Mononuclear cell (primary cell): ENCODE results near the gene SOX9. TPM values are rescaled to one million over a fixed set of nuclear protein-coding genes. Genes with fewer than 3 reads are reported as not detected.

Experiments used
- H3K27me3 ChIP-seq: 2 replicates; pipeline ENCODE4 v1.6.0; 2011; ENCODE audit warnings: low read length, control low read depth; ENCODE audit not compliant: insufficient read depth
- H3K4me1 ChIP-seq: 2 replicates; pipeline ENCODE4 v1.5.1; 2011; ENCODE audit warnings: mild to moderate bottlenecking, low read length, control low read depth; ENCODE audit not compliant: insufficient read depth
- H3K4me3 ChIP-seq: 2 replicates; pipeline ENCODE4 v1.5.1; 2011; ENCODE audit warnings: mild to moderate bottlenecking, low read length, moderate library complexity
- H3K9me3 ChIP-seq: 2 replicates; pipeline ENCODE4 v1.5.1; 2011; ENCODE audit warnings: low read depth, mild to moderate bottlenecking, control low read depth, low read length
- total RNA-seq: library from RNA; depleted of rRNA; stranded (reverse); fragments of >200 nt; gene quantifications from one replicate; pipeline ENCODE4 v1.2.3, GENCODE V29; 2012

SOX9 gene
- not detected for total RNA-seq

DNA sequence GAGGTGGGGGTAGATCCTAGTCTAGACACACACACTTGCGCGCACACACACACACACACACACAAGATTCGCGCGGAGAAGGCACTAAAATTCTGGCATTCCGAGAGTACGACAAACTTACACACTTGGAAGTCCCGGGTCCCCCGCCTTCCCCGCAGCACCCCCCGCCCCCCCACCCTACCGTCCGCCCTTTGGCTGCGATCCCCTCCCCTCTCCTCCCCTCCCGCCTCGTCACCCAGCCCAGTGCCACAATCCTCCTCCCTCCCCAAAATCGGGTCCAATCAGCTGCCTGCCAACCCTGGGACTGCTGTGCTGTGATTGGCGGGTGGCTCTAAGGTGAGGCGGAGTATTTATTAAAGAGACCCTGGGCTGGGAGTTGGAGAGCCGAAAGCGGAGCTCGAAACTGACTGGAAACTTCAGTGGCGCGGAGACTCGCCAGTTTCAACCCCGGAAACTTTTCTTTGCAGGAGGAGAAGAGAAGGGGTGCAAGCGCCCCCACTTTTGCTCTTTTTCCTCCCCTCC lies at the start of gene SOX9:
SOX9 (plus strand) TSS at position 379 of the 522 bp plus-strand sequence. CDS start 372 bp downstream, outside the sequence.
- peaks cover 87% of the 10 kb centered on the region for H3K27me3 ChIP-seq
- H3K4me1 ChIP-seq: no peaks in the 10 kb centered on the region
- no peak within 1 kb of the TSS for H3K4me3 ChIP-seq
- H3K9me3 ChIP-seq: no peaks in the 10 kb centered on the region

DNA sequence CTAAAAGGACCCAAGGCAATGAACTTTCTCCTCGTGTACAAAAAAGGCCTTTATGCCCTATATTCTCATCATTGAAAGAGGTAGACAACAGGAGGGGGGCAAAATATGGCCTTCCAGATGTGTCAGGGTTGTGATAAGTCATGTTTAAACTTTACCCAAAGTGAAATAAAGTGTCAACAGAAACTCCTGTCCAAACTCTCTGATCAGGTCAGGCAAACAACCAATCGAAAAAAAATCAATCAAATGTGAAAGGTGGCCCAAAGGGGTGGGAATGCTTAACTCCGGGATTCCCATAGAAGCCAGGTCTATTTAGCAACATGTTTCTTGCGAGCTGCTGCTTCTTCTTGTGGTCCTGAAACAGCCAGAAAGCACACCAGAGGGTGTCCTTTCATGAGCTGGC lies 49.5 kb upstream of the SOX9 start:
- Histone ChIP-seq H3K27me3 (no peaks in the 10 kb centered on the region), H3K4me3 (no peak overlapping the region), H3K4me1 (no peaks in the 10 kb centered on the region), H3K9me3 (no peaks in the 10 kb centered on the region)

DNA sequence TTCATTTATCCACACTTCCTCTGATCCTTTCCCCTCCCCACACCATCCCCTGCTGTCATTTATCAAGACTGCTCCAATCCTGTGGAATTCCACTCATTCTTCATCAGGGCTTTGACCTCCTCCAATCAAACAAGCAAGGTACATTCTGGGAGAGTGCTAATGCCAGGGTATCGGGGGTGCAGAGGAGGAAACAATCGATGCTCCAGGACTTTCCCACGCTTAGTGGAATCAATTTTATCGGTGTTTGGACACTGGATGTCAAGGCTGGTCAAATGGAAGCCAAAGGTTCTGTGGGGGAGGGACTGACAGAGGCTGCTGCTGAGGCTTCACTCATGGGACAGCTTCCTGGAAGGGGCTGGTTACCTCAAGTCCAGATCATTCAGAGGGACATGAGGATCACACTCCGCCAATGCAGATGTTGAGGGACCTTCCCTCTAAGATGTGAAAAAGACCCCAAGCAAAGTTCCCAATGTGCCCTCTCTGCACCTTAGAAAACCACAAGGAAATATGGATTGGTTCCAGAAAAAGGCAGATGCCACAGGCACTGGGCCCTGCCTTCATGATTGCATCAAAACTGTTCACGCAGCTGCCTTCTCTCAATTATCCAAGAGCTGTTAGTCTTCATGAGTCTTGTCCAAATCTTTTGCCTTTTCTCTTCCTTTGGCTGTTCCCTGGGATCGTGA lies 44.7 kb upstream of the SOX9 start:
- no peak overlapping the region for H3K4me3 ChIP-seq
- H3K9me3 ChIP-seq: no peaks in the 10 kb centered on the region

DNA sequence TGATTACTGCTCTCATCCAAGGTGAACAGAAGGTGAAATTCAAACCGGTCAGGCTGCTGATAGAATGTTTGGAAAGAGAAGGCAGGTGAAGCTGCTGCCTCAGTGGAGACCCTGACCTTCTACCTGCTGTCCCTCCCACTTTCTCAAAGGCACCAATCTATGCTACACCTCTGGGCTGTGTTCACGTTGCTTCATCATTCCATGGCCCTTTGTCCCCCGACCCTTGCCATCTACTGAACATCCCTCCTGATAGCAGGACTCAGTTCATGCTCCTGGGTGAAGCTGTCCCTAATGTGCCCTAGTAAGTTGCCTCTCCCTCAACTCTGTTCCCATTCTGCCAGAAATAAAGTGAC lies 44.2 kb upstream of the SOX9 start:
- Histone ChIP-seq H3K4me1 (no peaks in the 10 kb centered on the region), H3K9me3 (no peaks in the 10 kb centered on the region), H3K27me3 (no peaks in the 10 kb centered on the region), H3K4me3 (no peak overlapping the region)

More for the DNA sequence above, 44.7 kb upstream of the SOX9 start:
- Histone ChIP-seq H3K27me3 (no peaks in the 10 kb centered on the region), H3K4me1 (no peaks in the 10 kb centered on the region)

DNA sequence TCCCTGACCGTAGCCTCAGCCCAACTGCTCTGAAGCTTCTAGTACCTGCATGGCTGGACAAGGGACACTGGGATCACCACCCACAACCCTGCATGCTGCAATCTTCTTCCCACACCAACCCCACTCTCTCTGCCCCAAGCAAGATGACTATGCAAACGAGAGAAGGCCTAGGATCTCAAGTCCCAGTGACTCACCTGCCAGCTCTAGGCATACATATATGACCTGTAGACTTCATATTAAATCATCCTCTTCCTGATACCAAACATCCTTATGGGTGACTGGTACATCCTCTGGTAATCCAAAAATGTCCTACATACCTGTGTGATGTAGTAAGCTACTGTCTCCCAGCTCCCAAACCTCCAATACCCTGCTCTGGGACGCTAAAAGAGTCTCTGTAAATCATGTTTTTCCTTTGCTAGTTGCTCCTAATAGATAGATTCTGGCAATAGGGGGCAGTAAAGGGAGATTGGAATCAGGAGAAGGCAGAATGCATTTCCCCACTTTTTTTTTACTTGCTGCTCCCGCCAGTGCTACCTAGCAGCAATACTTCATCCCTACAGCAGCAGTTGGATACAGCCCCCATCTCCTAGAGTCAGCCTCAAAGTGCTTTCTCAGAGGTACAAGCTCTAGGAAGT lies 43.4 kb upstream of the SOX9 start:
- H3K27me3 ChIP-seq: no peaks in the 10 kb centered on the region
- H3K9me3 ChIP-seq: no peaks in the 10 kb centered on the region
- no peak overlapping the region for H3K4me3 ChIP-seq
- H3K4me1 ChIP-seq: no peaks in the 10 kb centered on the region

DNA sequence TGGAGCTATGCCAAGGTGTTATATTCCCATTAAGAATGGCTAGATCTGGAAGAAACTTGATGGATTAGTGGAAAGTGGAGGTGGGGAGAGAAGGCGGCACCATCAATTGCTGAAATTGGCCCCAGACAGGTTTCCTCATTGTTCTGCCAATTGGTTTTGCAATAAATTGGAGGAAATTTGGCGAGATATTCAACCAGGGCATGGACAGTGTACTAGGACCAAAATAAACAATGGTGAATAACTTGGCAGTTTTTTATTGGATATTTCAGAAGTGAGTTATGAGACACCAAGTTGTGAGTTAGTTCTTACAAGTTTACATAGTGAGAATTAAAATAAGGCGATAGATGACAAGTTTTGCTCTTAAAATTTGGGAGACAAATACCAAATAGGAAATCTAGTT lies 41.1 kb upstream of the SOX9 start:
- no peaks in the 10 kb centered on the region for H3K27me3 ChIP-seq
- H3K9me3 ChIP-seq: no peaks in the 10 kb centered on the region
- no peaks in the 10 kb centered on the region for H3K4me1 ChIP-seq
- no peak overlapping the region for H3K4me3 ChIP-seq

DNA sequence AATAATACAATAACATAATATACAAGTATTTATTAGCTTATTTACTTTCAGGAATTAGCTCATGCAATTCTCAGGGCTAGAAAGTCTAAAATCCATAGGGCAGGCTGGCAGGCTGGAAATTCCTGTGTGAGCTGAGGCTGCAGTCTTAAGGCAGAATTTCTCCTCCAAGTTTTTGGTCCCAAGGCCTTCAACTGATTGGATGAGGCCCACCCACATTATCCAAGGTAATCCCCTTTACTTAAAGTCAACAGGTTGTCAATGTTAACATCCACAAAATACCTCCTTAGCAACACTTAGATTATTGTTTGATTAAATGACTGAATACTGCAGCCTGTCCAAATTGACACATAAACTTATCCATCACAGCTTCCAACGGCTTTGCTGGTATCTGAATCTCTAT lies 32.9 kb upstream of the SOX9 start:
- Histone ChIP-seq H3K4me1 (no peaks in the 10 kb centered on the region), H3K27me3 (no peaks in the 10 kb centered on the region), H3K9me3 (no peaks in the 10 kb centered on the region), H3K4me3 (no peak overlapping the region)

DNA sequence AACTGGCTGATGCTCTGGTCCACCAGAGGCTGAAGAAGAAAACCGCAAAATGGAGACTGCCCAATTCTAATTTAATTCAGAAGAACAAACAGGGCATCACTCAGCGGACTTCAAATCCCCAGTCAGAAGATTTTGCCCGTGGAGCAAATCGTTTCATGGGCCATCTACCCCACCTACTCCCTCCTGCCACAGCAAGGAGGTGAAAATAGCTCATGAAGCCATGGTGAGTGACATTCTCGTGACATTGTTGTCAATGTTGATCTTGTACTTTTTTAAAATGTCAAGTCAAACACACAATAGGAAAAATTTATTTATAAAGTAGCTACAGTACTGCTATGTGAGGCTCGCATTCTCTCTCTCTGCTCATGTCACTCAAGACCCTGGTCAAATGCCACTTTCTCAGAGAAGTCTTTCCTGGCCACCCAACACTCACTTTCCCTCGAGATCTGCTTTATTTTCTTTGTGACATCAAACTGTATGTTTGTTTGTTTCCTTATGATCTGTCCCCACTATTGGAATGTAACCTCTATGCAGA lies 31.3 kb upstream of the SOX9 start:
- Histone ChIP-seq H3K27me3 (no peaks in the 10 kb centered on the region), H3K4me3 (no peak overlapping the region), H3K4me1 (no peaks in the 10 kb centered on the region), H3K9me3 (no peaks in the 10 kb centered on the region)

DNA sequence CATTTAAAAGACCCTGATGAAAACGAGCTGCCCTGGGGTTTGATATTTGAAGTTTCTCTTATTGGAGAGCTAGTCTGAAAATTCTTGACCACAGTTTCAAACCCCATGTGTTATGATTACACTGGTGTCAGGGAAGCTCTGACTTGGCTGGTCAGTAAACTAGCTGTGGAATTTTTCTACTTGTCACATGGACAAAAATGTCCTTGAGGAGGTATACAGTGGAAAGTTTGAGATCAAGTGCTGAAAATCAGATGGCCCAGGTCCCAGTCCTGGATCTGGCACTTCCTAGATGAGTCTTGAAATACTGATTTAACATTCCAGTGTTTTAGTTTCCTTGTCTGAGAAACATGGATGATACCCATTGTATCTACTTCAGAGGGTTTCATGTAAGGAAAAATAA lies 30.7 kb upstream of the SOX9 start:
- Histone ChIP-seq H3K4me3 (no peak overlapping the region), H3K4me1 (no peaks in the 10 kb centered on the region), H3K9me3 (no peaks in the 10 kb centered on the region), H3K27me3 (no peaks in the 10 kb centered on the region)

DNA sequence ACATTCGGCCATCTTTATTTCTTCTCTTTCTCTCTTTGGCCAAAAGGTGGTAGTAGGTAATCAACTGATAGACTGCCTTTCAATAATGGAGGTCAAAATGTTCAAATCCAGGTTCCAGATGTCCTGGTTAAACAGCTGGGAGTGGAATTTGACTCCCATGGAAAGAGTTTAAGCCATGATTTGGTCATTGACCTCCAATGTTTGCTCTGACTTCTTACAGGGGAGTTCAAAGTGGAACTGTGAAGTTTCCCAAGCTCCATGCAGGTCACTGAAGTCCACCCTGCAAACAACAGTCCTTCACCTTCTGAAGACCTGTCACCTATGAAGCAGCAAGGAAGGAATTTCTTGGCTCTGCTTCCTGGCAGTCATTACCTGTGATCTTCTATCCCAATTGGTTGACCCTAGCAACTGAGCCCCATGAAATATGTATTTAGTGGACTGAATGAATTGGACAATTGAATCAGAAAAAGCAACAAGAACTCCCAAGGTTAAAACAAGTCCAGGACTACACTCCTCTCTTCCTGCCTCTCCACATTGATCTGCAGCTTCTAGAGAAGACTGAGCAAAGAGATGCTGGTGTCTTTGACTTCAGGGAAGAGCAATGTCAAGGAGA lies 28.0 kb upstream of the SOX9 start:
- Histone ChIP-seq H3K4me3 (no peak overlapping the region), H3K9me3 (no peaks in the 10 kb centered on the region), H3K4me1 (no peaks in the 10 kb centered on the region), H3K27me3 (no peaks in the 10 kb centered on the region)

DNA sequence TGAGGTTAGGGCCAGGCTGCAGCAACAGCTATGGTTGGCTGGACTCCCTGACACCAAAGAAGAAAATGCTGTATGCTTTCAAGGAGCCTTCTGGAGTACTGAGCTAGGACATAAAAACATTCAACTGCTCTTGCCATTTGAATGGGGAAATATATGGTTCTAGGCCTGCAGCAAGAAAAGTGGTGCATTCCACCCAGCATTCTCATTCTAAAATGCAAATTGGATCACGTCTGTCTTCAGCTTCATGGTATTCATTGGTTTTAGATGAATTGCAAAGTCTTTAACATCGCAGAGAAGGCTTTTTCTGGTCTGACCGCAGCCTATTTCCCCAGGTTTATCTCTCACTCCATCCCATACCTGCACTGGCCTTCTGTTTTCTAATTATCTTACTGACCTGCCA lies 27.1 kb upstream of the SOX9 start:
- Histone ChIP-seq H3K9me3 (no peaks in the 10 kb centered on the region), H3K27me3 (no peaks in the 10 kb centered on the region), H3K4me1 (no peaks in the 10 kb centered on the region), H3K4me3 (no peak overlapping the region)

DNA sequence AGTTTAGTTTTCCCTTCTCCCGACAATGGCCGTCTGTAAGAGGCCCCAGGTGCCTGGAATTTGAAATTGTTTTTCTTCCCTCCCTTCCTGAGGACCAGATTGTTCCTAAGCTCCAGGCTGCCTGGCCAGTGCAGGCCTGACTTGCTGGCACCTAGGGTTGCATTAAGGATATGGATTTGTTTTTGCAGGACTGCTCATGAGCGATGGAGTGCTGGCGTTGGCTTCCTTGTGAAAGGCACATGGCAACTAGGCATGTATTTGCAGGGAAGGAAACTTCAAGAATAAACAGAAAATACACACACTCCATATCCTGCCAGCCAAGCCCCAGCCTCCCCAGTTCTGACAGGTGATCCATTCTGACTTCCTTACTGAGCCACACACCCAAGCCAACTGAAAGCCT lies 25.5 kb upstream of the SOX9 start:
- Histone ChIP-seq H3K27me3 (no peaks in the 10 kb centered on the region), H3K4me3 (no peak overlapping the region), H3K4me1 (no peaks in the 10 kb centered on the region), H3K9me3 (no peaks in the 10 kb centered on the region)

DNA sequence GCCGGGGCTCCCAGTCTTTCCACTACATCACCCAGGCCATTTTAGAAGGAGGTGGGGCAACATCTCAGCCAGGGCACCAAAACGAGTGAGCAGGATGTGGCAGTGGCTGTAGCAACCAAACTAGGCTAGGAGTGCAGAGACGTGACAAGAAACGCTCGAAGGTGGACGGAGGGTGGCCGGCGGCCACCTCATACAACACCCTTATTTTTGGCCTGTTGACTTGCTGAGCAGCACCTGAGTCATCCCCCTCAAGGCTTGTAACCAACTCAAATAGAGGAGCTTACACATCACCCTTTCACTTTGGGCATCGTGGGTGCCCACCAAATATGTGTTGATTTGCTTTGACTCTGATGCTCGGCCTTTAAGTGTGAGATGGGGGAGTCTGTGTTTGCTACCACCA lies 23.7 kb upstream of the SOX9 start:
- Histone ChIP-seq H3K4me3 (no peak overlapping the region), H3K9me3 (no peaks in the 10 kb centered on the region), H3K27me3 (no peaks in the 10 kb centered on the region), H3K4me1 (no peaks in the 10 kb centered on the region)

DNA sequence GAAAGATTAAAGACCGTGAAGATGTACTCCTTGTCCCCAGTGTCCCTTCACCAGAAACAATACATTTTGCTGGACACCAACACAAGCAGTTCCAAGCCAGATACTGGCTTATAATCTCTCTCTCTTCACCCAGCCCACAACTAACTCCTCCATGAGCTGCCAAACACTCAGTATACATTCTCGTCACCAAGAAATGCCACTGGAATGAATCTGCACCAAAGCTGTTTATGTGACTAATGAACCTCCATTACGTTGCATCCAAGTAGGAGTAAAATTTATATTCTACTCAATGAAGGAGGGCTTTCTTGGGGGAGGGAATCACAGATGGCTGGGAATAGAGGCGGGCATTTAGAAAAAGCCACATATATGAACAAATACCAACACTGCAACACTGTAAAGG lies 20.9 kb upstream of the SOX9 start:
- no peaks in the 10 kb centered on the region for H3K4me1 ChIP-seq
- H3K4me3 ChIP-seq: no peak overlapping the region
- H3K9me3 ChIP-seq: no peaks in the 10 kb centered on the region
- no peaks in the 10 kb centered on the region for H3K27me3 ChIP-seq

DNA sequence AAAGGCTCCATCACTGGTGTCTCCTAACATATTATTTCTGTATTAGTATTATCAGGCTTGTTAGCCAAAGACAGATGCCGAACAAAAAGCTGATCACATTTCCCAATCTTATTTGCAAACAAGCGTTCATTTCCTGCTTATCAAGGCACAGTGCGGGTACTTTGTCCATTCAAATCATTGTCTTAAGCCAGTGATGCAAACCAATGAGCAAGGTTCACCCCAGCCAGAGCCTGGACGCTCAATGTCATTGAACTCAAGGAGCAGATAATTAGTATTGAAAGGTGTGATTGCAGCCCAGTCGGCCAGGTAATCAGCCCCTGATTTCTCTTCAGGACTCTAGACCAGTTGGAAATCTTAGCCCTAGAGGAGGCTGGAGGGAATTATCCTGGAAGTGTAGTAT lies 20.4 kb upstream of the SOX9 start:
- Histone ChIP-seq H3K27me3 (no peaks in the 10 kb centered on the region), H3K9me3 (no peaks in the 10 kb centered on the region), H3K4me3 (no peak overlapping the region), H3K4me1 (no peaks in the 10 kb centered on the region)
